Tibial nerve (tissue), 4 donors: ENCODE results near the gene ATXN10. TPM values are rescaled to one million over a fixed set of nuclear protein-coding genes. Genes with fewer than 3 reads are reported as not detected.

Source experiments
- DNase-seq, 2 donors: peaks; one replicate each; pipeline ENCODE4 v3.0.0-alpha.2; 2019; ENCODE audit warnings: low spot score in 2 of 2
- H3K27ac ChIP-seq, 4 donors: fragments of 200-600 bp; sonication (generic) in 3 of 4; one replicate each; pipeline ENCODE4 v1.5.1; 2017 to 2019; ENCODE audit warnings: mild to moderate bottlenecking in 1 of 4
- H3K27me3 ChIP-seq, 2 donors: fragments of 200-600 bp; sonication (generic) in 1 of 2; one replicate each; pipeline versions ENCODE4 v1.5.1 to v1.6.0; 2017 to 2019
- H3K36me3 ChIP-seq, 3 donors: fragments of 200-600 bp; sonication (generic); one replicate each; pipeline ENCODE4 v1.5.1; 2018 to 2019
- H3K4me1 ChIP-seq, 4 donors: fragments of 200-600 bp; sonication (generic) in 3 of 4; one replicate each; pipeline ENCODE4 v1.5.1; 2017 to 2019
- H3K4me3 ChIP-seq, 4 donors: fragments of 200-600 bp; sonication (generic) in 3 of 4; one replicate each; pipeline ENCODE4 v1.5.1; 2017 to 2019; ENCODE audit warnings: mild to moderate bottlenecking in 1 of 4, moderate library complexity in 1 of 4
- H3K9me3 ChIP-seq, 4 donors: fragments of 200-600 bp; sonication (generic) in 3 of 4; one replicate each; pipeline ENCODE4 v1.5.1; 2017 to 2019
- EP300 ChIP-seq, 2 donors: sonication (generic); formaldehyde crosslinking; IDR thresholded peaks; one replicate each; pipeline ENCODE4 v1.6.1; 2017; ENCODE audit warnings: antibody characterized with exemption in 2 of 2, mild to moderate bottlenecking in 1 of 2
- POLR2A ChIP-seq, 2 donors: fragments of 450-650 bp; IDR thresholded peaks; one replicate each; pipeline ENCODE4 v1.6.1; 2017; ENCODE audit warnings: antibody characterized with exemption in 2 of 2, mild to moderate bottlenecking in 2 of 2, moderate library complexity in 2 of 2
- WGBS, 2 donors: methylation state at CpG; one replicate each; pipeline ENCODE4 v1.1.5; 2018; 5-methylcytosine and 5-hydroxymethylcytosine counted together
- total RNA-seq, 4 donors: library from RNA; depleted of rRNA; stranded (reverse); fragments of >200 nt; gene quantifications; one replicate each; pipeline ENCODE4 v1.1.0, GENCODE V29; 2016
- TF ChIP-seq, protein P1 (sequence below), 5 experiments: fragments of 200-600 bp in 3 of 5; fragments of 450-650 bp in 2 of 5; sonication (generic) in 3 of 5; IDR thresholded peaks; one replicate each; pipeline ENCODE4 v1.5.1; 2016 to 2019; ENCODE audit warnings: antibody characterized with exemption in 5 of 5, mild to moderate bottlenecking in 3 of 5, moderate library complexity in 2 of 5

Gene ATXN10
- total RNA-seq, 4 donors from 2014 or later = 163 to 197 (median 178) TPM

DNA sequence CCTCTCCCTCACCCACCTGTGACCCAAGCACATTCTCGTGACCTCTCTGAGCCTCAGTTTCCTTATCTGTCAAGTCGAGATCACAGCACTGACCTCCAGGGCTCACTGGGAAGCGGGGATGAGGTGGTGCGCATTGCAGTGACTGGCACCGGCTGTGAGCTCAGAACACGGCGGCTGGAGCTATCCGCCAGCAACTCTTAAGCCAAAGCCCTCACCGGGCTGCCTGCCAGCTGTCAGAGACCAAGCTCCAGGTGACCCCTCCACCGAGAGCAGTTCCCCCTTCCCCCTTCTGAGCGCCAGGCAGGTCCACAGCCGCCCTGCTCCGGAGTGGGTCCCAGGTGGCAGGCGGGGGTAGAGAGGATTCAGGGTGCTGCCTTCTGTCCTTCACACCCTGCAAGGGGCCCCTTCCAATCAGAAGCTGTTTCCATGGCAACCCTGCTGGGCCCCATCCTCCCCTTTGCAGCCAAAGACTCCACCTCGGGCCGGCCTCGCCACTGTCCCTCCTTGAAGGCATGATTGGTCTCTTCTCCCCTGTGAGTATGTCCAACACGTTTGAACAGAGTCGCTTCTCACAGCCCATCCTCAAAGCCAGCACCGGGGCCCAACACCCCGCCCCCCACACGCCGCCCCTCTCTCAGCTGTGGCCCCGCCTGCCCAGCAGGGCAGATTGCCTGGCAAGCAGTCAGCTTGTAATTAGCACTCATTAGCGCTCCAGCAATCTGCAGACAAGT is 206.6 kb downstream of the ATXN10 start:
- WGBS, 2 donors = 45 to 46% methylated on average over 23 to 24 of the region's 25 CpGs
- TF ChIP-seq POLR2A (IDR thresholded peaks at IDR 0.05) (no peak), EP300 (IDR thresholded peaks at IDR 0.05) (no peak)
- TF ChIP-seq, protein P1, sequence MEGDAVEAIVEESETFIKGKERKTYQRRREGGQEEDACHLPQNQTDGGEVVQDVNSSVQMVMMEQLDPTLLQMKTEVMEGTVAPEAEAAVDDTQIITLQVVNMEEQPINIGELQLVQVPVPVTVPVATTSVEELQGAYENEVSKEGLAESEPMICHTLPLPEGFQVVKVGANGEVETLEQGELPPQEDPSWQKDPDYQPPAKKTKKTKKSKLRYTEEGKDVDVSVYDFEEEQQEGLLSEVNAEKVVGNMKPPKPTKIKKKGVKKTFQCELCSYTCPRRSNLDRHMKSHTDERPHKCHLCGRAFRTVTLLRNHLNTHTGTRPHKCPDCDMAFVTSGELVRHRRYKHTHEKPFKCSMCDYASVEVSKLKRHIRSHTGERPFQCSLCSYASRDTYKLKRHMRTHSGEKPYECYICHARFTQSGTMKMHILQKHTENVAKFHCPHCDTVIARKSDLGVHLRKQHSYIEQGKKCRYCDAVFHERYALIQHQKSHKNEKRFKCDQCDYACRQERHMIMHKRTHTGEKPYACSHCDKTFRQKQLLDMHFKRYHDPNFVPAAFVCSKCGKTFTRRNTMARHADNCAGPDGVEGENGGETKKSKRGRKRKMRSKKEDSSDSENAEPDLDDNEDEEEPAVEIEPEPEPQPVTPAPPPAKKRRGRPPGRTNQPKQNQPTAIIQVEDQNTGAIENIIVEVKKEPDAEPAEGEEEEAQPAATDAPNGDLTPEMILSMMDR (IDR thresholded peaks at IDR 0.05) = no peak
- peaks cover 0 to 56% of the 10 kb centered on the region in 2 donors for H3K27me3 ChIP-seq
- peak in 1 of 2 donors; percentile 7 for DNase-seq
- H3K9me3 ChIP-seq = peaks cover 0 to 5% (median 0%) of the 10 kb centered on the region in 4 donors
- peaks cover 0 to 21% (median 10%) of the 10 kb centered on the region in 4 donors for H3K4me1 ChIP-seq
- no peak overlapping the region for H3K27ac ChIP-seq
- H3K4me3 ChIP-seq = no peak overlapping the region
- H3K36me3 ChIP-seq = no peaks in the 10 kb centered on the region

DNA sequence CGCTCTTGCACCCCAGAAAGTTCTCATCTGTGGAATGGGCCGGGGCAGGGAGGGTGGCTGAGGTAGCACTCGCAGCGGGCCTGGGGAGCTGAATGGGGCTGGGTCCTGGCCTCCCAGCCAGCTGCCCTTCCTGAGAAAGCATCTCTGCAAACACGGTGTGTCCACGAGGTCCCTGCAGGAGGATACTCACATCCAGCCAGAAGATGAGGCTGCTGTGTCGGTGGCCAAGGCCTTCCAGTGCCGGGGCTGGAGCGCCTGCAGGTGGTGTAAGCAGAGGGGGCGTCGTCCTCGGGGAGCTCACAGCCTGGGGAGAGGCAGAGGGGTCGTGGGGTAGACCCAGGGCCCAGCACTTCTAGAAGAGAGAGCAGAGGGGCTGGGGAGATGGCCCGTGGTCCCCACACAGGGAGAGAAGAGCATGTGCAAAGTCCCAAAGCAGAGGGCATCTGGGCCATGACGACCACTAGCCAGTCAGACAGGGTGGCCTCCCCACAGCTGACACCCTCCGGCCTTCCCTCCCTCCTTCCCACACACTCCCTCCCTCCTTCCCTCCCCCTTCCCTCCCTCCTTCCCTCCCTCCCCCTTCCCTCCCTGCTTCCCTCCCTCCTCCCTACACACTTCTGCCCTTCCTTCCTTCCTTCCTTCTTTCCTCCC is 207.4 kb downstream of the ATXN10 start:
- peaks cover 0 to 21% (median 10%) of the 10 kb centered on the region in 4 donors for H3K4me1 ChIP-seq
- no peak overlapping the region for H3K4me3 ChIP-seq
- H3K9me3 ChIP-seq = no peaks in the 10 kb centered on the region
- WGBS, 2 donors = 37 to 52% methylated on average over 11 to 15 of the region's 16 CpGs
- H3K36me3 ChIP-seq = no peaks in the 10 kb centered on the region
- no peak for DNase-seq
- peaks cover 0 to 64% of the 10 kb centered on the region in 2 donors for H3K27me3 ChIP-seq
- TF ChIP-seq, protein P1 (IDR thresholded peaks at IDR 0.05) = no peak
- TF ChIP-seq EP300 (IDR thresholded peaks at IDR 0.05) (no peak), POLR2A (IDR thresholded peaks at IDR 0.05) (no peak)
- no peak overlapping the region for H3K27ac ChIP-seq

DNA sequence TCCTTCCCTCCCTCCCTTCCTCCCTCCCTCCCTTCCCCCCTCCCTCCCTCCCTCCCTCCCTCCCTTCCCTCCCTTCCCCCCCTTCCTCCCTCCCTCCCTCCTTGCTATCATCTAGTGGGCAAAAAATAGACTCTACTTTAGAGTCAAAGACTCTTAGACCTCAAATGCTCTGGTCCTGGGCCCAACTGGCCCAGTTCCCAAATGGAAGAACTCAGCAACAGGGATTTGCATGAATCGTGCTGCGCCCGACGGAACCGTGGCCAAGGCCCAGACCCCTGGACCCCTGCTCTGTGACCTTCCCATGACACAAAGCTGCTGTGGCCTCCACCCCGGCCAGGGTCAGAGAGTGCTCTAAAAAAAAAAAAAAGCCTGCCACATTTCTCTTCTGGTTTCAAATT is 207.9 kb downstream of the ATXN10 start:
- H3K4me3 ChIP-seq = no peak overlapping the region
- no peaks in the 10 kb centered on the region for H3K36me3 ChIP-seq
- TF ChIP-seq, protein P1 (IDR thresholded peaks at IDR 0.05) = no peak
- no peak for TF ChIP-seq EP300 (IDR thresholded peaks at IDR 0.05)
- no peak for TF ChIP-seq POLR2A (IDR thresholded peaks at IDR 0.05)
- no peak for DNase-seq
- H3K4me1 ChIP-seq = peaks cover 0 to 21% (median 10%) of the 10 kb centered on the region in 4 donors
- no peak overlapping the region for H3K27ac ChIP-seq
- no peaks in the 10 kb centered on the region for H3K9me3 ChIP-seq
- H3K27me3 ChIP-seq = peaks cover 0 to 64% of the 10 kb centered on the region in 2 donors
- WGBS, 2 donors = 11 to 17% methylated on average over 6 of the region's 6 CpGs

DNA sequence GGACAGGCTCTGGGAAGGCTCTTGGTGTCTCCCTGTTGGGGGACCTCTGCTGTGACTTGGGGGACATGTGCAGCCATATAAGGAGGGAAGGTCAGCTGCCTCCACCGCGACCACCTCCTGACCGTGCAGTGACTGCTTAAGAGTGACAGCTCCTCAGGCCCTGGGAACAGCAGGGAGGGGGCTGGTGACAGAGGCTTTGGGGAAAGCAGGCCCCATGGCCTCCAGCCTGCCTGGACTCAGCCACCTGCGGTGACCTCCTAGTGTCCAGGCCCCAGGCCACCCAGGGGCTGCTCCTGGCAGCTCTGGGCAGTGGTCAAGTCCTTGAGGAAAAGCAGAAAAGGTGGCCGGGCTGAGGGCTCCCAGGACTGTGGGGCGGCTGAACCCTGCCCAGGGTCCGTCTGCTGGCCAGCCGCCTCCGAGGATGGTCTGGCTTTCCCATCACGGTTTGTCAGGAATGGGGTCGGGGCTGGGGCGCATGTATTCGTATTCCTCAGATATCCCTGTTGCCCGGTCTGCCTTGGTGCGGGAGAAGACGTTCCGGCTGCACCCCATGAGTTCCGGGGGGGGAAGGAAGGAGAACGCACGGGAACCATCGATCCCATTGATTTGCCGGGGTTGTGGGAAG is 208.6 kb downstream of the ATXN10 start:
- WGBS, 2 donors = 4 to 19% methylated on average over 15 to 21 of the region's 22 CpGs
- H3K36me3 ChIP-seq = no peaks in the 10 kb centered on the region
- peaks cover 0 to 21% (median 10%) of the 10 kb centered on the region in 4 donors for H3K4me1 ChIP-seq
- DNase-seq = no peak
- peak overlapping the region in 1 of 4 donors; percentile 33 for H3K4me3 ChIP-seq
- TF ChIP-seq EP300 (IDR thresholded peaks at IDR 0.05) (no peak), POLR2A (IDR thresholded peaks at IDR 0.05) (no peak)
- TF ChIP-seq, protein P1 (IDR thresholded peaks at IDR 0.05) = no peak
- no peak overlapping the region for H3K27ac ChIP-seq
- H3K9me3 ChIP-seq = no peaks in the 10 kb centered on the region
- peaks cover 0 to 68% of the 10 kb centered on the region in 2 donors for H3K27me3 ChIP-seq
